ENCODE data around the gene C1orf226. TPM values are rescaled to one million over a fixed set of nuclear protein-coding genes. Genes with fewer than 3 reads are reported as not detected.

Gene C1orf226, protein sequence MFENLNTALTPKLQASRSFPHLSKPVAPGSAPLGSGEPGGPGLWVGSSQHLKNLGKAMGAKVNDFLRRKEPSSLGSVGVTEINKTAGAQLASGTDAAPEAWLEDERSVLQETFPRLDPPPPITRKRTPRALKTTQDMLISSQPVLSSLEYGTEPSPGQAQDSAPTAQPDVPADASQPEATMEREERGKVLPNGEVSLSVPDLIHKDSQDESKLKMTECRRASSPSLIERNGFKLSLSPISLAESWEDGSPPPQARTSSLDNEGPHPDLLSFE
- not detected in 2 replicates for total RNA-seq

DNA sequence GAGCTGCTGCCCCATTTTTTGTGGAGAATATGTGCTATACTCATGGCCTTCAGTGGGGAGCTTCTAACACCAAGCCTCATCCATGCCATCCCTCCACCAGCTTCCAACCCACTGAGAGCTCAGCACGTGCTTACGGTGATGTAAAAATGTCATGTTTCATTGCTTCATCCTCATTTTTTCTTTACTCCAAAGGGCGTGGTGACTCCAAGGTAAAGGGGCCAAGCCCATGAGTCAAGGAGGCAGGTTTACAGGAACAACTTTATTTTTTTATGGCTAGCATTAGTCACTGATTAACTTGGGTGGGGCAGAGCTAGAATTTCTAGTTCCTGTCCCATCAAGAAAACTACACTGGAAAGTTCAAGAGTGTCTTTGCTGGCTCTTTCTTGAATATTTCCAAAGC, at the start of gene C1orf226:
Gene C1orf226, plus strand, starts transcription at position 346 of the 400 bp plus-strand sequence. CDS start 174 bp downstream, outside the sequence.
- intact Hi-C loops (cut with micrococcal nuclease) = no loop called here
- Mint-ChIP-seq H3K27me3 (no peaks in the 10 kb centered on the region), H3K36me3 (ENCODE audit: low read depth) (no peaks in the 10 kb centered on the region), H3K9me3 (no peaks in the 10 kb centered on the region), H3K4me3 (no peak within 1 kb of the TSS), H3K27ac (no peak within 1 kb of the TSS), H3K4me1 (no peaks in the 10 kb centered on the region)
- no peak for DNase-seq
- ChIA-PET POLR2A (no interaction called here), CTCF (no interaction called here)
- no peak for TF ChIP-seq CTCF (IDR thresholded peaks at IDR 0.05)
- ATAC-seq (ENCODE audit: low read depth) = no peak

GRCh38 chr1:162333991-162334390, 47.5 kb upstream of the C1orf226 start:
- ATAC-seq (ENCODE audit: low read depth) (no peak), DNase-seq (no peak)
- TF ChIP-seq CTCF (IDR thresholded peaks at IDR 0.05) = no peak
- peaks cover 15% of the 10 kb centered on the region for H3K27me3 Mint-ChIP-seq
- CTCF ChIA-PET = no interaction called here
- no peaks in the 10 kb centered on the region for H3K9me3 Mint-ChIP-seq
- no peak overlapping the region for H3K27ac Mint-ChIP-seq
- intact Hi-C loops (cut with micrococcal nuclease) = no loop called here
- H3K36me3 Mint-ChIP-seq (ENCODE audit: low read depth) = no peaks in the 10 kb centered on the region
- H3K4me3 Mint-ChIP-seq = no peak overlapping the region
- no peaks in the 10 kb centered on the region for H3K4me1 Mint-ChIP-seq
- POLR2A ChIA-PET = no interaction called here

- H3K36me3 Mint-ChIP-seq (ENCODE audit: low read depth) = no peaks in the 10 kb centered on the region
- ATAC-seq (ENCODE audit: low read depth) (no peak), DNase-seq (no peak)
- H3K4me3 Mint-ChIP-seq = no peak overlapping the region
- no peaks in the 10 kb centered on the region for H3K9me3 Mint-ChIP-seq
- intact Hi-C loops (cut with micrococcal nuclease) = no loop called here
- POLR2A ChIA-PET = no interaction called here
- no peak overlapping the region for H3K27ac Mint-ChIP-seq
- H3K27me3 Mint-ChIP-seq = peaks cover 21% of the 10 kb centered on the region
- H3K4me1 Mint-ChIP-seq = no peaks in the 10 kb centered on the region
- CTCF ChIA-PET = no interaction called here
- no peak for TF ChIP-seq CTCF (IDR thresholded peaks at IDR 0.05)
These were observed 46.4 kb upstream of the C1orf226 start for GRCh38 chr1:162335126-162335525.

DNA sequence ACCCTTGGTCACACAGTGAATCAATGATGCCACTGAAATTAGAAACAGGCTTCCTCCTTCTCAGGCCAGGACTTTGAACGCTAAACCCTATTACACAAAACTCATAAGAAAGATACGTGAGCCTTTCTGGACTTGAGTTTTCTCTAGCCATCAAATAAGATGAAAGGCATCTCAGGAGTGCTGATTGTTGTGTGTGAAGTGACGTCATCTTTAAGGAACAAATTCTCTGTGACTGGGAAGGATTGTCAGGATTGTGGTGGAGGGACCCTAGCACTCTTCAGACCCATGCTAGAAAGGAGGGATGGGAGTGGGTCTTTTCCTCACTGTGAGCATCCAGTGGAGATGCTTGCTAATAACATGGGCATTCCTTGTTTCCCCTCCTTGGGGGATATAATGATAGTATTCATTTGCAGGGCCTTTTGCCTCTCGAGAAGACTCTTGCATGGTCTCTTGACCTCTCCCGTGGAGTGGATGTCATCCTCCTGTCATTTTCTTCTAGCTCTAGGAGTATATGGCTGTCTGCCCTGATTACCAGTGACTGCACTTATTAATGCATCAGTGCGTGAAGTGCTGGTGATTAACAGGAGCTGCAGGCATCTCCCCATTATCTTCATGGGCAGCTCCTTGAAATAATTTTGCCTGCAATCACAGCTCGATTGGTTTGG, 44.8 kb upstream of the C1orf226 start:
- intact Hi-C loops (cut with micrococcal nuclease) = no loop called here
- Mint-ChIP-seq H3K36me3 (ENCODE audit: low read depth) (no peaks in the 10 kb centered on the region), H3K27ac (no peak overlapping the region), H3K9me3 (no peaks in the 10 kb centered on the region), H3K27me3 (peaks cover 21% of the 10 kb centered on the region), H3K4me1 (no peaks in the 10 kb centered on the region), H3K4me3 (no peak overlapping the region)
- ChIA-PET POLR2A (no interaction called here), CTCF (no interaction called here)
- ATAC-seq (ENCODE audit: low read depth) (no peak), DNase-seq (no peak)
- no peak for TF ChIP-seq CTCF (IDR thresholded peaks at IDR 0.05)

- ATAC-seq (ENCODE audit: low read depth) = no peak
- intact Hi-C loops (cut with micrococcal nuclease) = no loop called here
- Mint-ChIP-seq H3K4me3 (no peak overlapping the region), H3K27ac (no peak overlapping the region), H3K36me3 (ENCODE audit: low read depth) (no peaks in the 10 kb centered on the region), H3K9me3 (no peaks in the 10 kb centered on the region), H3K27me3 (peaks cover 14% of the 10 kb centered on the region), H3K4me1 (no peaks in the 10 kb centered on the region)
- no peak for TF ChIP-seq CTCF (IDR thresholded peaks at IDR 0.05)
- POLR2A ChIA-PET = no interaction called here
- no peak for DNase-seq
- CTCF ChIA-PET = no interaction called here
These were observed 39.0 kb upstream of the C1orf226 start for GRCh38 chr1:162342452-162342983.
